HUES64 (cell line): Measurements from ENCODE around the gene ETFA.

Experiments
- H3K27ac ChIP-seq: 2 replicates; pipeline ENCODE4 v1.7.0; 2013; ENCODE audit warnings: low read depth, low read length, inconsistent platforms
- H3K27me3 ChIP-seq: 2 replicates; pipeline ENCODE4 v1.6.1; 2013; ENCODE audit warnings: mild to moderate bottlenecking, low read length; ENCODE audit not compliant: insufficient read depth
- H3K36me3 ChIP-seq: 2 replicates; pipeline ENCODE4 v1.6.1; 2013; ENCODE audit warnings: mild to moderate bottlenecking, low read length; ENCODE audit not compliant: insufficient read depth
- H3K4me1 ChIP-seq: 2 replicates; pipeline ENCODE4 v1.6.1; 2013; ENCODE audit warnings: mild to moderate bottlenecking, low read length, moderate library complexity; ENCODE audit not compliant: insufficient read depth
- H3K4me3 ChIP-seq: 2 replicates; pipeline ENCODE4 v1.5.1; 2013; ENCODE audit warnings: mild to moderate bottlenecking, low read length, moderate library complexity
- H3K9ac ChIP-seq: 2 replicates; pipeline ENCODE4 v1.6.1; 2013; ENCODE audit warnings: mild to moderate bottlenecking, low read depth, low read length
- H3K9me3 ChIP-seq: 2 replicates; pipeline ENCODE4 v1.6.1; 2013; ENCODE audit warnings: low read depth, low read length; ENCODE audit not compliant: insufficient read depth
- WGBS: fragments of 150-250, 120-280 bp; methylation state at CpG from one replicate; pipeline ENCODE4 v1.1.7; 2013; ENCODE audit warnings: missing lambda C conversion rate; 5-methylcytosine and 5-hydroxymethylcytosine counted together

The ETFA gene

GRCh38 chr15:76339305-76340197 is 28.3 kb upstream of the ETFA start:
- Histone ChIP-seq H3K27me3 (peaks cover 100% of the 10 kb centered on the region), H3K9ac (no peak overlapping the region)

GRCh38 chr15:76338486-76339304 is 27.4 kb upstream of the ETFA start:
- peaks cover 6% of the 10 kb centered on the region; the same call in 1 of the 2 replicates for H3K4me1 ChIP-seq
- H3K9me3 ChIP-seq, result 0 out of 2 replicates have a peak, but pooled peaks cover 3% of the 10 kb centered on the region
- H3K9ac ChIP-seq, result no peak overlapping the region
- H3K4me3 ChIP-seq, result peak overlapping the region; percentile 29
- H3K36me3 ChIP-seq, result no peaks in the 10 kb centered on the region
- H3K27ac ChIP-seq, result no peak overlapping the region
- peaks cover 98% of the 10 kb centered on the region for H3K27me3 ChIP-seq
- 7% methylated on average over 26 of the region's 26 CpGs for WGBS

More at GRCh38 chr15:76339305-76340197, 28.3 kb upstream of the ETFA start:
- no peak overlapping the region for H3K27ac ChIP-seq
- peaks cover 3% of the 10 kb centered on the region; the same call in 1 of the 2 replicates for H3K4me1 ChIP-seq
- no peaks in the 10 kb centered on the region for H3K36me3 ChIP-seq
- peaks cover 3% of the 10 kb centered on the region; the same call in 1 of the 2 replicates for H3K9me3 ChIP-seq
- 2% methylated on average over 48 of the region's 48 CpGs for WGBS
- peak overlapping the region; percentile 29 for H3K4me3 ChIP-seq

- Histone ChIP-seq H3K9ac (no peak overlapping the region), H3K27me3 (peaks cover 95% of the 10 kb centered on the region)
Observed at GRCh38 chr15:76337696-76338485, 26.6 kb upstream of the ETFA start.

GRCh38 chr15:76337059-76337695 is 25.9 kb upstream of the ETFA start:
- Histone ChIP-seq H3K4me1 (peaks cover 6% of the 10 kb centered on the region; the same call in 1 of the 2 replicates), H3K27me3 (peaks cover 88% of the 10 kb centered on the region), H3K4me3 (peak overlapping the region; percentile 33), H3K9ac (no peak overlapping the region), H3K27ac (no peak overlapping the region), H3K36me3 (no peaks in the 10 kb centered on the region), H3K9me3 (0 out of 2 replicates have a peak, but pooled peaks cover 2% of the 10 kb centered on the region)
- 3% methylated on average over 25 of the region's 25 CpGs for WGBS

More at GRCh38 chr15:76337696-76338485, 26.6 kb upstream of the ETFA start:
- no peaks in the 10 kb centered on the region for H3K36me3 ChIP-seq
- H3K4me3 ChIP-seq, result peak overlapping the region; percentile 26
- WGBS, result 2% methylated on average over 89 of the region's 89 CpGs
- H3K9me3 ChIP-seq, result 0 out of 2 replicates have a peak, but pooled peaks cover 3% of the 10 kb centered on the region
- H3K4me1 ChIP-seq, result peaks cover 6% of the 10 kb centered on the region; the same call in 1 of the 2 replicates
- H3K27ac ChIP-seq, result no peak overlapping the region

- H3K4me3 ChIP-seq, result peak within 1 kb of the TSS; percentile 61
- no peaks in the 10 kb centered on the region for H3K9me3 ChIP-seq
- peaks cover 81% of the 10 kb centered on the region for H3K27me3 ChIP-seq
- peak within 1 kb of the TSS; percentile 66 for H3K9ac ChIP-seq
- H3K36me3 ChIP-seq, result no peaks in the 10 kb centered on the region
- under 1% methylated on average over 38 of the region's 40 CpGs for WGBS
- H3K27ac ChIP-seq, result peak within 1 kb of the TSS; percentile 32; the same call in 1 of the 2 replicates
- H3K4me1 ChIP-seq, result peaks cover 6% of the 10 kb centered on the region; the same call in 1 of the 2 replicates
Observed at GRCh38 chr15:76336254-76337058, 25.2 kb upstream of the ETFA start, which contains the start of gene ISL2. Gene ISL2 (plus strand): TSS chr15:76336773. CDS start chr15:76336884, 111 bp downstream.

- Histone ChIP-seq H3K4me3 (peak overlapping the region; percentile 61), H3K9ac (peak overlapping the region; percentile 66), H3K4me1 (peaks cover 6% of the 10 kb centered on the region; the same call in 1 of the 2 replicates), H3K27ac (peak overlapping the region; percentile 32; the same call in 1 of the 2 replicates), H3K27me3 (peaks cover 72% of the 10 kb centered on the region), H3K36me3 (no peaks in the 10 kb centered on the region), H3K9me3 (no peaks in the 10 kb centered on the region)
- whole genome bisulfite sequencing, result 1% methylated on average over 38 of the region's 39 CpGs
Observed at GRCh38 chr15:76335307-76336253, 24.3 kb upstream of the ETFA start.

- 27% methylated on average over 44 of the region's 44 CpGs for WGBS
- H3K27me3 ChIP-seq, result peaks cover 63% of the 10 kb centered on the region
- peaks cover 5% of the 10 kb centered on the region; the same call in 1 of the 2 replicates for H3K4me1 ChIP-seq
- H3K9me3 ChIP-seq, result no peaks in the 10 kb centered on the region
- H3K4me3 ChIP-seq, result peak overlapping the region; percentile 61
- no peak overlapping the region; the same call in 1 of the 2 replicates for H3K9ac ChIP-seq
- no peak overlapping the region for H3K27ac ChIP-seq
- no peaks in the 10 kb centered on the region for H3K36me3 ChIP-seq
Observed at GRCh38 chr15:76334438-76335306, 23.4 kb upstream of the ETFA start.

- H3K27me3 ChIP-seq, result peaks cover 55% of the 10 kb centered on the region
- 0 out of 2 replicates have a peak, but pooled peaks cover 3% of the 10 kb centered on the region for H3K4me1 ChIP-seq
- no peaks in the 10 kb centered on the region for H3K36me3 ChIP-seq
- H3K9me3 ChIP-seq, result no peaks in the 10 kb centered on the region
- no peak overlapping the region for H3K9ac ChIP-seq
- no peak overlapping the region for H3K27ac ChIP-seq
- 44% methylated on average over 9 of the region's 9 CpGs for WGBS
- H3K4me3 ChIP-seq, result no peak overlapping the region
Observed at GRCh38 chr15:76333720-76334437, 22.6 kb upstream of the ETFA start.
